GM23338 (cell line): ENCODE results near the gene TRIM34. TPM values are rescaled to one million over a fixed set of nuclear protein-coding genes. Genes with fewer than 3 reads are reported as not detected.
"Not testable (repeated sequence)": the region's sequence is repeated elsewhere in the genome, so short reads cannot be mapped to it uniquely, and the experiment has no call there.

Source experiments
- ATAC-seq: fragments of 200-7000 bp; cut with Tn5 transposase; 3 replicates; pipeline ENCODE4 v1.9.1; 2020
- DNase-seq: peaks from one replicate; pipeline ENCODE4 v3.0.0-alpha.2; 2015; ENCODE audit warnings: low spot score
- H2AFZ ChIP-seq: fragments of 200-600 bp; sonication (generic); 2 replicates; pipeline ENCODE4 v1.8.0; 2016; ENCODE audit warnings: antibody characterized with exemption, mild to moderate bottlenecking, moderate library complexity
- H3F3A ChIP-seq: fragments of 200-600 bp; sonication (generic); replicated peaks from 2 replicates; pipeline ENCODE4 v1.8.0; 2017; ENCODE audit warnings: antibody characterized with exemption, mixed run types, low read depth
- H3K27ac ChIP-seq: fragments of 200-600 bp; sonication (generic); 2 replicates; pipeline ENCODE4 v1.6.1; 2016; ENCODE audit warnings: low read depth
- H3K27me3 ChIP-seq: fragments of 200-600 bp; sonication (generic); 2 replicates; pipeline ENCODE4 v1.8.0; 2016; ENCODE audit warnings: mild to moderate bottlenecking, mixed run types, moderate library complexity; ENCODE audit not compliant: insufficient read depth
- H3K36me3 ChIP-seq: fragments of 200-600 bp; sonication (generic); 2 replicates; pipeline ENCODE4 v1.8.0; 2016; ENCODE audit warnings: mild to moderate bottlenecking; ENCODE audit not compliant: insufficient read depth
- H3K4me1 ChIP-seq: fragments of 200-600 bp; sonication (generic); 2 replicates; pipeline ENCODE4 v1.8.0; 2016; ENCODE audit warnings: mild to moderate bottlenecking, moderate library complexity; ENCODE audit not compliant: insufficient read depth
- H3K4me2 ChIP-seq: fragments of 200-600 bp; sonication (generic); 2 replicates; pipeline ENCODE4 v1.7.1; 2017; ENCODE audit warnings: mixed run types
- H3K4me3 ChIP-seq: fragments of 200-600 bp; sonication (generic); 2 replicates; pipeline ENCODE4 v1.6.1; 2016; ENCODE audit warnings: mixed run types
- H3K79me2 ChIP-seq: fragments of 200-600 bp; sonication (generic); replicated peaks from 2 replicates; pipeline ENCODE4 v1.8.0; 2017; ENCODE audit warnings: mild to moderate bottlenecking; ENCODE audit not compliant: insufficient read depth
- H3K9me2 ChIP-seq: fragments of 200-600 bp; sonication (generic); 2 replicates; pipeline ENCODE4 v1.8.0; 2017; ENCODE audit not compliant: insufficient read depth
- H4K20me1 ChIP-seq: fragments of 200-600 bp; sonication (generic); replicated peaks from 2 replicates; pipeline ENCODE4 v1.8.0; 2017; ENCODE audit warnings: mild to moderate bottlenecking; ENCODE audit not compliant: insufficient read depth
- H3K27ac Mint-ChIP-seq: 2 replicates; pipeline ENCODE4 v1.8.0; 2020; ENCODE audit warnings: inconsistent platforms, mild to moderate bottlenecking, moderate library complexity, mixed read lengths
- H3K27me3 Mint-ChIP-seq: 3 replicates; pipeline ENCODE4 v1.8.0; 2022; ENCODE audit warnings: low read depth, mild to moderate bottlenecking, moderate library complexity, mixed read lengths, inconsistent platforms; ENCODE audit not compliant: insufficient read depth, poor library complexity
- H3K36me3 Mint-ChIP-seq: 3 replicates; pipeline ENCODE4 v1.8.0; 2021; ENCODE audit warnings: low read depth, mild to moderate bottlenecking, inconsistent platforms, moderate library complexity, mixed read lengths
- H3K4me1 Mint-ChIP-seq: 3 replicates; pipeline ENCODE4 v1.8.0; 2020; ENCODE audit warnings: mild to moderate bottlenecking, inconsistent platforms, mixed read lengths
- H3K4me3 Mint-ChIP-seq: 3 replicates; pipeline ENCODE4 v1.8.0; 2021; ENCODE audit warnings: moderate library complexity, mild to moderate bottlenecking, inconsistent platforms, mixed read lengths
- H3K9me3 Mint-ChIP-seq: 3 replicates; pipeline ENCODE4 v1.8.0; 2020; ENCODE audit warnings: moderate library complexity, mild to moderate bottlenecking, inconsistent platforms, mixed read lengths
- CTCF ChIP-seq, 2 experiments: fragments of 200-600 bp in 1 of 2; sonication (generic) in 1 of 2; conservative IDR thresholded peaks; 2 replicates each; pipeline versions ENCODE4 v1.5.1 to v1.6.1; 2016 to 2017; ENCODE audit warnings: antibody characterized with exemption in 2 of 2, low read depth in 2 of 2, mild to moderate bottlenecking in 2 of 2, moderate library complexity in 1 of 2
- JUNB ChIP-seq: IDR thresholded peaks from one replicate; pipeline ENCODE4 v1.6.1; 2016; ENCODE audit warnings: antibody characterized with exemption; ENCODE audit not compliant: unreplicated experiment
- NANOG ChIP-seq: IDR thresholded peaks from 2 replicates; pipeline ENCODE4 v1.6.1; 2016; ENCODE audit warnings: antibody characterized with exemption, borderline replicate concordance
- POLR2AphosphoS5 ChIP-seq: IDR thresholded peaks from 2 replicates; pipeline ENCODE4 v1.6.1; 2016; ENCODE audit warnings: antibody characterized with exemption, low read depth
- ZNF114 ChIP-seq: fragments of 250-450 bp; sonication (Bioruptor Pico); IDR thresholded peaks from 2 replicates; pipeline ENCODE4 v1.5.0; 2020; ENCODE audit warnings: mild to moderate bottlenecking, moderate library complexity
- ZNF462 ChIP-seq: fragments of 250-450 bp; sonication (Bioruptor Pico); IDR thresholded peaks from 2 replicates; pipeline ENCODE4 v1.5.0; 2020; ENCODE audit warnings: mild to moderate bottlenecking, moderate library complexity
- polyA plus RNA-seq: library from polyadenylated mRNA; unstranded; fragments of >200 nt; fragmentation: Nextera tagmentation; extraction: Ambion mirVana; gene quantifications from 2 replicates; pipeline ENCODE4 v1.2.1, GENCODE V29; 2016
- total RNA-seq: library from RNA; depleted of rRNA; stranded (reverse); fragments of >200 nt; shearing (Covaris generic); gene quantifications from 2 replicates; pipeline ENCODE4 v1.2.3, GENCODE V29; 2014

Gene TRIM34
- total and polyA plus RNA-seq, 2 experiments from 2014 or later: 1.9 to 2.6 TPM

- TF ChIP-seq ZNF462 (CRISPR knock-in tag): no peak
- TF ChIP-seq ZNF114 (CRISPR knock-in tag): no peak
- no peak for TF ChIP-seq POLR2AphosphoS5
- no peak for TF ChIP-seq NANOG
These were observed 30.7 kb downstream of the TRIM34 start (continued) for GRCh38 chr11:5655474-5655873.

GRCh38 chr11:5656956-5657355, 32.2 kb downstream of the TRIM34 start:
- H3K27ac Mint-ChIP-seq, H2AFZ ChIP-seq, H3K27ac ChIP-seq, H3K4me1 Mint-ChIP-seq, H3K4me3 Mint-ChIP-seq, DNase-seq, H3K9me2 ChIP-seq, ATAC-seq, H3K79me2 ChIP-seq, H4K20me1 ChIP-seq, H3K4me2 ChIP-seq, H3K36me3 ChIP-seq, H3F3A ChIP-seq, H3K27me3 Mint-ChIP-seq, H3K4me1 ChIP-seq, H3K4me3 ChIP-seq, H3K27me3 ChIP-seq: not testable (repeated sequence)
- peaks cover 28% of the 10 kb centered on the region for H3K9me3 Mint-ChIP-seq
- peaks cover 13% of the 10 kb centered on the region for H3K36me3 Mint-ChIP-seq

GRCh38 chr11:5658318-5658717, 33.5 kb downstream of the TRIM34 start:
- Mint-ChIP-seq H3K36me3 (peaks cover 10% of the 10 kb centered on the region), H3K4me1 (no peaks in the 10 kb centered on the region), H3K27me3 (peaks cover 4% of the 10 kb centered on the region), H3K9me3 (peaks cover 14% of the 10 kb centered on the region; the same call in 2 of the 3 replicates), H3K4me3 (no peak overlapping the region), H3K27ac (no peak overlapping the region)
- Histone ChIP-seq H3F3A (no peaks in the 10 kb centered on the region), H3K36me3 (no peaks in the 10 kb centered on the region), H3K4me2 (no peak overlapping the region), H3K4me1 (no peaks in the 10 kb centered on the region), H3K4me3 (no peak overlapping the region), H3K27ac (no peak overlapping the region), H3K79me2 (no peaks in the 10 kb centered on the region), H2AFZ (no peak overlapping the region), H3K27me3 (no peaks in the 10 kb centered on the region), H3K9me2 (no peaks in the 10 kb centered on the region), H4K20me1 (no peaks in the 10 kb centered on the region)
- no peak for ATAC-seq
- TF ChIP-seq CTCF (conservative IDR thresholded peaks at IDR 0.05; ENCODE audit: low read depth in 2 of 2) (0 out of 4 replicates have a peak, but pooled peaks of 1 of the 2 experiments have one; percentile 7), JUNB (no peak)
- DNase-seq: no peak
